ENCODE results near the gene RB1. TPM values are rescaled to one million over a fixed set of nuclear protein-coding genes. Genes with fewer than 3 reads are reported as not detected.

The RB1 gene
- total and polyA plus RNA-seq, 8 donors: 32.1 to 53.1 (median 47.4) TPM

DNA sequence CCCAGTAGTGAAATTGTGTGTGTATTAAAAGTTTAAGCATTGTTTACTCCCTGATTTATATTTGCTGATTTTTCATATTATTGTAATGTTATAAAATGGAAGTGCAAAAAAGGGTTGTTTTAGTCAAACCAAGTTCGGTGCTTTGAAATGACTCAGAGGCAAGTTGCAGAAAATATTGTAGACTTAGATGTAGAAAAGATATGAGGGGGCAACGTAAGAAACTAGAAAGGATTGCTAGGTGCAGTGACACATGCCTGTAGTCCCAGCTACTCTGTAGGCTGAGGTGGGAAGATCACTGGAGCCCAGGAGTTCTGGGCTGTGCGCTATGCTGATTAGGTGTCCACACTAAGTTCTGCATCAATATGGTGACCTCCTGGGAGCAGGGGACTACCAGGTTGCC is 125.5 kb downstream of the RB1 start:
- H3K4me3 ChIP-seq: no peak overlapping the region
- TF ChIP-seq CTCF (IDR thresholded peaks at IDR 0.05): no peak
- H3K36me3 ChIP-seq: no peaks in the 10 kb centered on the region
- no peak for ATAC-seq
- H3K4me1 ChIP-seq: peaks cover 0 to 8% of the 10 kb centered on the region in 2 donors
- no peaks in the 10 kb centered on the region for H3K9me3 ChIP-seq
- DNase-seq: no peak
- H3K27me3 ChIP-seq: no peaks in the 10 kb centered on the region
- intact Hi-C loops (cut with DNase I): no loop called here
- H3K27ac ChIP-seq: no peak overlapping the region

DNA sequence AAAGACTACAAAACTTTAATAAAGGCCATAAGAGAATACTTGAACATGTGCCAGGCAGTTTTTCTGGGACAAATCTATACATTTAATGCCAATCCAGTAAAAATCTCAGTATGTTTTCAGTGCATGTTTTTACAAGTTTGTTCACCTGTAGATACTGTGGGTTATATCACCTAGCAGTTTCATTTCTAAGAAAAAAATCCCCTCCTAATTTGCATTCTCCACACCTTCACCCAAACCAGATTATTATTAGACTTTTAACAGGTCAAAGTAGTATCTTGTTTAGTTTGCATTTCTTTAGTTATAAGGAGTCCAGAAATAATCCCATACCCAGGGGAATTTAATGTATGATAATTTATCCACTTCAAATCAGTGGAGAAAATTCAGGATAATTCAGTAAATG is 126.3 kb downstream of the RB1 start:
- H3K4me3 ChIP-seq: no peak overlapping the region
- no peaks in the 10 kb centered on the region for H3K9me3 ChIP-seq
- intact Hi-C loops (cut with DNase I): no loop called here
- H3K36me3 ChIP-seq: no peaks in the 10 kb centered on the region
- ATAC-seq (no peak), DNase-seq (no peak)
- H3K4me1 ChIP-seq: peaks cover 0 to 8% of the 10 kb centered on the region in 2 donors
- H3K27me3 ChIP-seq: no peaks in the 10 kb centered on the region
- no peak overlapping the region for H3K27ac ChIP-seq
- TF ChIP-seq CTCF (IDR thresholded peaks at IDR 0.05): no peak

DNA sequence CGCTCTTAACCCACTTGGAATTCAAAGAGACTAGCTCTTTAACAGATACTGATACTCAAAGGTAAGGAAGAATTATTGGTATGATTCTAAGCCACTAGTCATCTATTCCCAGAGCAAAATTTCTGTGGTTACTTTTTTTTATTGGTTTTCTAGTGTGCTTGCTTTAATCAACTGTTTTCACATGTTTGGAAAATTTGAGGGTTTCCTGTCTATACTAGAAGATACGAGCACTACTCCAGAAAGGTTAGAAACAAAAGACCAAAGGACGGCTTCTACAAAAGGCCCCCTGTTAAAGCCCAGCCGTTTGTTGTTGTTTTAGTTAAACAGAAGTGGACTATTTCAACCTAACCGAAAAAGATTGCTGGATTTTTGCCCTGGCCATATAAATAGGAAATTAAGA is 127.9 kb downstream of the RB1 start:
- intact Hi-C loops (cut with DNase I): no loop called here
- H3K4me1 ChIP-seq: peaks cover 5 to 8% of the 10 kb centered on the region in 2 donors
- no peaks in the 10 kb centered on the region for H3K27me3 ChIP-seq
- no peaks in the 10 kb centered on the region for H3K9me3 ChIP-seq
- ATAC-seq: no peak
- H3K27ac ChIP-seq: peak overlapping the region in 1 of 2 donors; percentile 50
- no peaks in the 10 kb centered on the region for H3K36me3 ChIP-seq
- no peak for TF ChIP-seq CTCF (IDR thresholded peaks at IDR 0.05)
- H3K4me3 ChIP-seq: no peak overlapping the region
- no peak for DNase-seq

DNA sequence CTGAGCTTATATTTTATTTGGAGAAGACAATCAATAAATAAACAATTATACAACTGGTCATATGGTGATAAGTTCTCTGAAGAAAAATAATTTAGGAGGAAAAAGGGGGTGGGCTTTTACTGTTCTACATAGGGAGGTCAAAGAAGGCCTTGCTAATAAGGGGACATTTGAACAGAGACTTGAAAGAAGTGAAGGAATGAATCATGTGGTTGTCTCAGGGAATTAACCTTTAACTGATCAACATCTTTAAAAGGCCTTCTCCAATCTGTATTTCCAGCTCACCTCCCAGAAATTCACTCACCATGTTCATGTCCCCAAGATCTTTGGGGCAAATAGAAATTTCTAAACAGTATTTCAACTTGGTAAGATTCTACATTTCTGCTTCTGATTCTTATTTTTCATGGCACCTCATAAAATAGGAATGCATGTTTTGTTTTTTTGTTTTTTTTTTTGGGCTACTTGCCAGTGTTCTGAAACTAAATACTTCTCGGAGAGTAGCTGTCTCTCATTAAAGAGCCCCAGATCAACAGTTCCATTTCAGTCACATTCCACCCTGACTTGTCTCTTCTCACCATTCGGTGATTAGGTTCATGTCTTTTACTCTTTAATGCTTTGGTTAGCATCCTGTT is 128.6 kb downstream of the RB1 start:
- DNase-seq: no peak
- no peaks in the 10 kb centered on the region for H3K27me3 ChIP-seq
- no peaks in the 10 kb centered on the region for H3K9me3 ChIP-seq
- peak overlapping the region in 1 of 2 donors; percentile 50 for H3K27ac ChIP-seq
- ATAC-seq: no peak
- H3K4me3 ChIP-seq: no peak overlapping the region
- no peaks in the 10 kb centered on the region for H3K36me3 ChIP-seq
- intact Hi-C loops (cut with DNase I): no loop called here
- peaks cover 8 to 11% of the 10 kb centered on the region in 2 donors for H3K4me1 ChIP-seq
- no peak for TF ChIP-seq CTCF (IDR thresholded peaks at IDR 0.05)

GRCh38 chr13:48434200-48434599 is 130.6 kb downstream of the RB1 start:
- no peak for TF ChIP-seq CTCF (IDR thresholded peaks at IDR 0.05)
- Histone ChIP-seq H3K4me1 (peaks cover 8 to 18% of the 10 kb centered on the region in 2 donors), H3K36me3 (no peaks in the 10 kb centered on the region), H3K27ac (no peak overlapping the region), H3K27me3 (no peaks in the 10 kb centered on the region), H3K9me3 (no peaks in the 10 kb centered on the region), H3K4me3 (no peak overlapping the region)
- ATAC-seq (no peak), DNase-seq (no peak)
- intact Hi-C loops (cut with DNase I): no loop called here
